GM20000 (cell line): Measurements from ENCODE around the gene TACR2.

Source experiments
- DNase-seq: peaks from one replicate; pipeline ENCODE4 v3.0.0; 2012; ENCODE audit warnings: low spot score
- CTCF ChIP-seq: IDR thresholded peaks from 2 replicates; pipeline ENCODE4 v1.5.1; 2012; ENCODE audit warnings: mild to moderate bottlenecking, control low read depth; ENCODE audit errors: extremely low read depth, missing control alignments

The TACR2 gene

GRCh38 chr10:69425041-69425440, 8.3 kb upstream of the TACR2 start:
- no peak for DNase-seq
- TF ChIP-seq CTCF, result no peak

GRCh38 chr10:69422676-69423075, 6.0 kb upstream of the TACR2 start:
- no peak for TF ChIP-seq CTCF
- no peak for DNase-seq

GRCh38 chr10:69421611-69422308, 5.0 kb upstream of the TACR2 start:
- TF ChIP-seq CTCF, result no peak
- no peak for DNase-seq

- no peak for DNase-seq
- TF ChIP-seq CTCF, result no peak
Measured at GRCh38 chr10:69419744-69420126, 3.0 kb upstream of the TACR2 start.

GRCh38 chr10:69419096-69419743, 2.5 kb upstream of the TACR2 start:
- TF ChIP-seq CTCF, result no peak

GRCh38 chr10:69418052-69418752, 1.5 kb upstream of the TACR2 start:
- DNase-seq, result no peak
- no peak for TF ChIP-seq CTCF

More at GRCh38 chr10:69419096-69419743, 2.5 kb upstream of the TACR2 start:
- no peak for DNase-seq

GRCh38 chr10:69417542-69417941, 824 bp upstream of the TACR2 start:
- TF ChIP-seq CTCF, result no peak
- no peak for DNase-seq
